Measurements from ENCODE around the gene SLC34A3.

DNA sequence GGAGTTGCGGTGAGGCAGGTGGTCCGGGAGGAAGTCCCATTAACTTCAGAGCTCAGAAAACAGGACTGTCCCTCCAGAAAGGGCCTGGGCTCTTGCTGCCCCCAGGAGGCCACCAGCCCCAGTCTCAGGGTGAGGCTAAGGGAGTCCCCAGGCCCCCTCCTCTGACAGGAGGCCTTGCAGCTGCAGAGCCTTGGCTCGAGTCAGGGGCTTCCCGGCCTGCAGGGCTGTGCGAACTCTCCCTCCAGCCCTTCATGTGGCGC lies 17.1 kb downstream of the SLC34A3 start:
- TF ChIP-seq, protein P1, sequence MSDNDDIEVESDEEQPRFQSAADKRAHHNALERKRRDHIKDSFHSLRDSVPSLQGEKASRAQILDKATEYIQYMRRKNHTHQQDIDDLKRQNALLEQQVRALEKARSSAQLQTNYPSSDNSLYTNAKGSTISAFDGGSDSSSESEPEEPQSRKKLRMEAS (CRISPR knock-in tag; IDR thresholded peaks at IDR 0.05) = no peak
- TF ChIP-seq CTCF (IDR thresholded peaks at IDR 0.05) = no peak
- no peak for TF ChIP-seq ZNF416 (CRISPR knock-in tag; IDR thresholded peaks at IDR 0.05)
- no peak for TF ChIP-seq SP1 (CRISPR knock-in tag; conservative IDR thresholded peaks at IDR 0.05)
- TF ChIP-seq, protein P2, sequence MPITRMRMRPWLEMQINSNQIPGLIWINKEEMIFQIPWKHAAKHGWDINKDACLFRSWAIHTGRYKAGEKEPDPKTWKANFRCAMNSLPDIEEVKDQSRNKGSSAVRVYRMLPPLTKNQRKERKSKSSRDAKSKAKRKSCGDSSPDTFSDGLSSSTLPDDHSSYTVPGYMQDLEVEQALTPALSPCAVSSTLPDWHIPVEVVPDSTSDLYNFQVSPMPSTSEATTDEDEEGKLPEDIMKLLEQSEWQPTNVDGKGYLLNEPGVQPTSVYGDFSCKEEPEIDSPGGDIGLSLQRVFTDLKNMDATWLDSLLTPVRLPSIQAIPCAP (CRISPR knock-in tag; IDR thresholded peaks at IDR 0.05) = no peak
- no peak for TF ChIP-seq JUN (CRISPR knock-in tag; IDR thresholded peaks at IDR 0.05)
- TF ChIP-seq, protein P3, sequence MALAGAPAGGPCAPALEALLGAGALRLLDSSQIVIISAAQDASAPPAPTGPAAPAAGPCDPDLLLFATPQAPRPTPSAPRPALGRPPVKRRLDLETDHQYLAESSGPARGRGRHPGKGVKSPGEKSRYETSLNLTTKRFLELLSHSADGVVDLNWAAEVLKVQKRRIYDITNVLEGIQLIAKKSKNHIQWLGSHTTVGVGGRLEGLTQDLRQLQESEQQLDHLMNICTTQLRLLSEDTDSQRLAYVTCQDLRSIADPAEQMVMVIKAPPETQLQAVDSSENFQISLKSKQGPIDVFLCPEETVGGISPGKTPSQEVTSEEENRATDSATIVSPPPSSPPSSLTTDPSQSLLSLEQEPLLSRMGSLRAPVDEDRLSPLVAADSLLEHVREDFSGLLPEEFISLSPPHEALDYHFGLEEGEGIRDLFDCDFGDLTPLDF (CRISPR knock-in tag; IDR thresholded peaks at IDR 0.05) = no peak
- no peak for TF ChIP-seq FOXP1 (CRISPR knock-in tag; IDR thresholded peaks at IDR 0.05; ENCODE audit: borderline replicate concordance)
- TF ChIP-seq CREM (CRISPR knock-in tag; IDR thresholded peaks at IDR 0.05) = no peak
- no peak for TF ChIP-seq SMAD4 (CRISPR knock-in tag; IDR thresholded peaks at IDR 0.05)
- TF ChIP-seq TEAD1 (CRISPR knock-in tag; IDR thresholded peaks at IDR 0.05) = no peak
- no peak for TF ChIP-seq ELF4 (CRISPR knock-in tag; IDR thresholded peaks at IDR 0.05; ENCODE audit: low read depth)

All from WTC11 (cell line).